Stimulated activated CD8-positive, alpha-beta memory T cell treated with anti-CD3 and anti-CD28 coated beads, Interleukin-4, amount 100 ng/mL, for 4 hours (primary cell): ENCODE data around the gene PHF12.
A peak's percentile ranks its signal among the peaks of the same experiment; 100 is the strongest.
"Not testable (repeated sequence)": the region's sequence is repeated elsewhere in the genome, so short reads cannot be mapped to it uniquely, and the experiment has no call there.

Experiments
- DNase-seq, 2 donors: peaks; one replicate each; pipeline ENCODE4 v3.0.0-alpha.2; 2020; ENCODE audit warnings: low read depth in 2 of 2, low spot score in 1 of 2

The PHF12 gene

GRCh38 chr17:28935744-28936460 lies 15.4 kb downstream of the PHF12 start:
- no peak for DNase-seq

GRCh38 chr17:28934508-28934907 lies 16.8 kb downstream of the PHF12 start:
- DNase-seq: not testable (repeated sequence)

DNA sequence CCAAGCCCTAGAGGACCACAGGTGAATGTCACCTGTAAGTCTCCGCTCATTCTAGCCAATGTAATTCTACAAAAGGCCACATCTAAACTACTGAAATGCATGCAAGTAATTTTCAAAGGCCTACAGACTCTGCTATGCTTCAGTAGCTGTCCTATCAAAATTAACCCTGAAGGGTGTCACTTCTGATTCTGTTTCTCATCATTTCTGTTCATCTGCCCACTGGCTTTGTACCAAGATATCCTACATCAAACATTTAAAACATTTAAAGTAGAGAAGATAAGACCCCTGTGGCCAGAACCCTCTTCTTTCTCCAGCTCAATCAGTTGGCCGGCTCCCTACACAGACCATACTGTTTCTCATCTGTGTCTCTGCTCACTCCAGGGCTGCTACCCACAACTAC lies 21.5 kb downstream of the PHF12 start:
- DNase-seq: no peak

DNA sequence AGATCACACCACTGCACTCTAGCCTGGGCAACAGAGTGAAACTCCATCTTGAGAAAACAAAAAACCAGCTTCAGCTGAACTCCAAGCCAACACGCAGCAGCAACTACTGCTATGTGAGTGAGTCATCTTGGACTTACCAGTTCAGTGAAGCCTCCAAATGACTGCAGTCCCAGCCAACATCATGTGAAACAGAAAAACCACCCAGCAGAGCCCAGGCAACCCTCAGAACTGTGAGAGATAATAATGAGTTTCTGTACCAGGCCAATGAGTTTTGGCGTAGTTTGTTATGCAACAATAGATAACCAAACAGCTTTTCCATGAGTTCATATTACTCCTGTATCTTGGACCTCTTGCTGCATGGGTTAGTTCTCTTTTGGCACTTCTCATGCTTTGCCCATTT lies 23.3 kb downstream of the PHF12 start:
- DNase-seq: no peak

DNA sequence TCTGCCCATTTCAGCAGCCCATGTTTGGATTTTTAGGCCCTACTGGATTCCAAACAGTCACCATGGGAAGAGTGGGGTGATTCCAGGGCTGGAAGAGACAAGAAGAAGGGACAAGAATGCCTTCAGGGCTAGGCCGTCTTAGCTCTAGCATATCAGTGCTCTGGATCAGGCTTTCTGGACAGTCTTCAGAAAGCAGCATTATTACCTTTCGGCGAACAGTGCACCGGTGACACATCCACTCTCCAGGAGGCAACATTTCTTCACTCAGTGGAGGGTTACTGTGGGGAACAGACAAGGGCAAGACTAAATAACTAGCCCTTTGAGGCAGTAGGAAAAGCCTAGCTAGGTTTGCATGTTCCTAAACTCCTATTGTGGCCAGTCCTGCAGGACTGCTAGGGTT lies 24.5 kb downstream of the PHF12 start:
- no peak for DNase-seq

DNA sequence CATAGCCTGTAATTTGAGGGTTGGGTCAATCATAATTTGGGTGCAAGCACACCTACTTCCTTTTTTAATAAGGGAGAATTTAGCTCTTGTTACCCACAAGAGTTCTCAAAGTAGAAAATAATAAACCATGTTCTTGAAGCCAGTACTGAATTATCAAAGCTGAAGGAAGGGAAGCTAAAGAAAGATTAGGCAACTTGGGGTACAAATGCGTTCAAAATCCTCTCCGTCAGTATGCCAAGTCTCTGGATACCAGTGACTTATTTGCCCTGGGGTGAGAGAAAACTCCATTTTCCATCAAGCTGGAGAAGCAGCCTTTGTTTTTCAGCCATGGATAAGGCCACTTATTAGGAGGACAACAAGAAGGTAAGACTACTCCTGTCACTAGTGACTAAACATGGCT lies 25.0 kb downstream of the PHF12 start:
- no peak for DNase-seq

- peak in 1 of 2 donors; percentile 28 for DNase-seq
These were observed 25.4 kb downstream of the PHF12 start for GRCh38 chr17:28925912-28926365.

DNA sequence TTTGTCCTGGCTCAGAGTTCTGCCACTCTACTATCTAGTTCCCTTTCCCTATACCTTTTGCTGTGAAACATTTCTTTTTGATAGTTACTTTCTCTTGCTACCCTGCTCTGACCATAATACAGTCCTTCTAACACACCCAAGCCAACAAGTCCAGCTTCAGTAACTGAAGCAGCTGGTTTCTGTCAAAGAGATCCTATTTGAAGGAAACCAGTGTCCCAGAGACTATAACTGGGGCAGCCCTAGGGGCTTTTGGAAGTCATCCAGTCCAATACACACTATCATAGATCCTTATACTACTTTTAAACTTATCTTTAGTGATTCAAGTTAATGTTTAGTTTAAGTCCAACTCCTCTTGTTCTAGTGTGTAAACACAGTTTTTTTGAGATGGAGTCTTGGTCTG lies 31.1 kb downstream of the PHF12 start:
- DNase-seq: no peak

GRCh38 chr17:28918295-28918694 lies 33.0 kb downstream of the PHF12 start:
- no peak for DNase-seq

DNA sequence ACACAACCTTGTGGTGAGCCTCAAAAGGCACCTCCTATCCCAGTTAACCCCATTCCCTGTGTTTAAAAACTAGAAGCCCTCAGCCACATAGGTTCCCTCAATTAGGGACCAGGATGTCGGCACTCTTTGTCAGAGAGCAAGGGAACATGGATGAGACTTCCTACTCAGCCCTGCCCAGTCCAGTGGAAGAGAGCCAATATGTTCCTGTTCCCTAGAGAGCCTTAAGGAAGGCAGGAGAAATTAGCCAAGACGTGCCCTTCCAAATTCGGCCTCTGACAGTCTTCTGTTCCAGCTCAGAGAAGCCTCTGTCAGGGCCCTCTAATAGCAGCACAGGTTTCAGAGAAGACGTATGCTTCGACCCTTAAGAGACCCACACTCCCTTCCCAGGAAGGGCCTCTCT lies 33.9 kb downstream of the PHF12 start:
- no peak for DNase-seq

DNA sequence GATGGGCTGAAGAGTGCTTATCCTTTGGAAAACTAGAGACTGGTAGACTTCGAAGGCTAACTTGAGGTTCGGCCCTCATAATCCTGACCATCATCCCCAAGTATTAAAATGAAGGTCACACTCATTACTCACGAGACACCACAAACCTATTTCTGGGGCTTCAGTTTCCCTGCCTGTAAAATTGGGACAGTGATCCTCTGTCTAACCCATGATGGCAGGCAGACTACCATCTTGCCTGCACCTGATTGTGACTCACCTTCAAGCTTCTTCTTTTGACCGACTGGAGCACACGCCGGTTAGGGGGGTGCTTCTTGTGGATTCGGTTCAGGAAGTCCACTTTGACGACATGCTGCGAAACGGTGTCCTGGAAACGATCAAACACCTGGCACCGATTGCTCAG lies 34.3 kb downstream of the PHF12 start:
- DNase-seq: no peak

GRCh38 chr17:28916302-28916934 lies 34.9 kb downstream of the PHF12 start:
- DNase-seq: no peak

DNA sequence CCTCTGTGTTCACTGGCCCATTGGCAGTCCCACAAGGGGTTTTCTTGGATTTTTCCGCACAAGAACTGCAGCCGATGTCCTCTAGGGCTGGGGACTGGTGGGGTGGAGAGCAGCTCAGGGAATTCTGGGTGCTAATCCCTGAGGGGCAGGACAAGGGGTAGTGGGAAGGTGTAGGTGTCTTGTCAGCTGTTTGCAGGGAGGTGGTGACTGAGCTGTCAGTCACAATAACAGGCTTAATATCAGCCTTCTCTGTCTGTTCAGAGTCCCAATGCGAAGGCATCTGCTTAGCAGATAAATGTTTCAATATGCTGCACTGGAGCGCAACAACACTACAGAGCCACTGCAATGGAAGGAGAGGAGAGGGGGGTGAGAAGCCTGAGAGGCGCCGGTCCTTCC lies 38.4 kb downstream of the PHF12 start:
- DNase-seq: no peak

DNA sequence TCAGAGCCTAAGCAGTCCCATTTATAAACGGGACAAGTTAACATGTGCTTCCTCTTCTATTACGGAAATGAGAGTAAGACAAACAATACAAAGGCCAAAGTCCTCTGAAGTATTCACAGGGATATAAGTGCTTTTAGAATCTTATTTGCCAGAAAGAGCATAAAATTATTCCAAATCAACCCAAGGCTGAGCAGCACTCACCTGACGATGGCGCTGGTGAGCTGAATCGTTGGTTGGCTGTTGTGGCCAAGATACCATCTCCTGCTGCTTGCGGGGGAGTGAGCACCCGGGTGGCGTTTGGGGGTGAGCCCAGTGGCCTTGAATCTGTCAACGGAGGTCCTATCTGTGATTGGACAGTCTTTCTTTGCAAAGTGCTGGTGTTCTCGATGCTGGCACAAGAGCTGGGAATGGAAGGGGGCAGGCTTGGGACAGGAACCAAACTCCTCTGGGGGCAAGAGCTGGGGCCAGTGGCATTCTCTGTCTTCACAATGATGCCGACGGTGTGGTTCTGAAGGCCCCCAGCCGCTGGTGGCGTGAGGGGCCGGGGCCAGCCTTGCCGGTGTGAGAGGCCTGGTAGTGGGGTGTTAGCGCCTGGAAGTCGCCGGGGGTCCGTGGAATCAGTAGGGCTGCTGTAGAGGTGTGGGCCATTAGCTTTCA lies 38.9 kb downstream of the PHF12 start:
- DNase-seq: no peak

GRCh38 chr17:28911411-28912045 lies 39.8 kb downstream of the PHF12 start:
- DNase-seq: no peak

DNA sequence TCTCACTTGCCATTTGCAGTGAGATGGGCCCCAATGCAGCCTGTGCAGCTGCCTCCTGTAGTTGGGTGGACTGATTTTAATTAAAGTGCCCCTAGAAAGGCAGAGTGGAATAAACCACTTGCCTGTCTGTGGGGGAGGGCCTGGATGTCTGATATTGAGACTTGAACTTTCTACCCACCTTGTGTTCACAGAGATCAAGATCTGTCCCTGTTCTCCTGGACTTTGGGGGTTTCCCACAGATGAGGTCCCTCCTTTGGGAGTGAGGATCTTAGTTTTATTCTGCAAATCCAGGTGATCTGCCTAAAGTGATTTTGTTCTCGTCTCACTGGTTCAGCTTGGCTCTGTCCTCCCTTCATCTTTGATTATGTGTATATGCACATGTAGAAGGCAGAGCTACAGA lies 40.8 kb downstream of the PHF12 start:
- DNase-seq: no peak

DNA sequence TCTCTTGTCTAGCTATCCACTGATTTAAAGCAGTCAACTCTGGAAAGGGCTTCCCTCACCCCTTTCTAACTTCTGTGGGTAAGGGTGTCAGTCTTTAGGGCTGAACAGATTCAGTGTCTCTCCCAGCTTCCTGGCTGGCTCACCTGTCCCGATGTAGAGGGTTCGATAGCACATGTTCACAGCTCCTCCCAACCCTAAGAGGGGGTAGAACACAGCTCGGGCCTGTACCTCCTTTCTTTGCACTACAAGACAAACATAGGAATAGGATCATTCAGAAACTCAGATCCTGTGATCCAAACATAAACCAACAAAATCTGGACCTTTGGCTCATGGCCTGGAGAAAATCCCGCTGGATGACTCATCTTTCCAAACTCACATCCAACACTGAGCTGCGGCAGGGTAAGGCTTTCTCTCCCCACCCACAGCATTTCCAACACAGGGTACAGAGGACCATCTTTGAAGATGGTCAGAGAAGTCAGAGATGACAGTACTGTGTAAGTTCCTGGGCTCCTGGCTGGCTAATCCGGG lies 42.6 kb downstream of the PHF12 start:
- no peak for DNase-seq

- DNase-seq: no peak
These were observed 43.4 kb downstream of the PHF12 start for GRCh38 chr17:28907709-28908475.

- no peak for DNase-seq
These were observed 44.4 kb downstream of the PHF12 start for GRCh38 chr17:28906706-28907438.

- no peak for DNase-seq
These were observed 45.0 kb downstream of the PHF12 start for GRCh38 chr17:28906276-28906675.
